Measurements from ENCODE around the gene SERTAD4.

DNA sequence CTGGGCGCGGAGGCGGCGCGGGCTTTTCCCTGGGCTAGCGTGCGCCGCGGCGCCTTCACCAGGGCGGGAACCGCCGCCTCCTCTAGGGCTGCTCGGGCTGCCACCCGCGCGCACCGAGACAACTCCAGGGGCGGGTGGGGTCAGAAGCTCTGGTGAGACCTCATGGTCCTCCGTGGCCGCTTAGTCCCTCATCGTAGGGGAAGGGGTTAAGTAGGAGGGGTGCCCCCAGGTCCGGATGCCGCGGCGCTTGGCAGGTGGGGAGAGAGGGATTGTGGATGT, 559 bp downstream of the SERTAD4 start:
- TF ChIP-seq, protein P1, sequence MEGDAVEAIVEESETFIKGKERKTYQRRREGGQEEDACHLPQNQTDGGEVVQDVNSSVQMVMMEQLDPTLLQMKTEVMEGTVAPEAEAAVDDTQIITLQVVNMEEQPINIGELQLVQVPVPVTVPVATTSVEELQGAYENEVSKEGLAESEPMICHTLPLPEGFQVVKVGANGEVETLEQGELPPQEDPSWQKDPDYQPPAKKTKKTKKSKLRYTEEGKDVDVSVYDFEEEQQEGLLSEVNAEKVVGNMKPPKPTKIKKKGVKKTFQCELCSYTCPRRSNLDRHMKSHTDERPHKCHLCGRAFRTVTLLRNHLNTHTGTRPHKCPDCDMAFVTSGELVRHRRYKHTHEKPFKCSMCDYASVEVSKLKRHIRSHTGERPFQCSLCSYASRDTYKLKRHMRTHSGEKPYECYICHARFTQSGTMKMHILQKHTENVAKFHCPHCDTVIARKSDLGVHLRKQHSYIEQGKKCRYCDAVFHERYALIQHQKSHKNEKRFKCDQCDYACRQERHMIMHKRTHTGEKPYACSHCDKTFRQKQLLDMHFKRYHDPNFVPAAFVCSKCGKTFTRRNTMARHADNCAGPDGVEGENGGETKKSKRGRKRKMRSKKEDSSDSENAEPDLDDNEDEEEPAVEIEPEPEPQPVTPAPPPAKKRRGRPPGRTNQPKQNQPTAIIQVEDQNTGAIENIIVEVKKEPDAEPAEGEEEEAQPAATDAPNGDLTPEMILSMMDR (IDR thresholded peaks at IDR 0.05 in 8 of 11, conservative IDR thresholded peaks at IDR 0.05 in 3 of 11): no peak
- TF ChIP-seq POLR2AphosphoS5 (IDR thresholded peaks at IDR 0.05) (no peak), POLR2A (IDR thresholded peaks at IDR 0.05) (no peak)

Measured in spleen (tissue), 7 donors.